WTC11 (cell line): ENCODE data around the gene TSEN2. TPM values are rescaled to one million over a fixed set of nuclear protein-coding genes. Genes with fewer than 3 reads are reported as not detected.

Experiments
- ATAC-seq: fragments of 200-7000 bp; cut with Tn5 transposase; 2 replicates; pipeline ENCODE4 v1.10.0; 2021; ENCODE audit warnings: mild to moderate bottlenecking, moderate library complexity
- CTCF ChIA-PET: fragments of 300-600 bp; sonication (Branson Sonifier 250); formaldehyde crosslinking; loops from one replicate; lab custom pipeline; 2021; ENCODE audit warnings: antibody characterized with exemption; lab: Charles Lee
- POLR2A ChIA-PET: fragments of 350-600 bp; sonication (Branson Sonifier 250); formaldehyde crosslinking; loops from one replicate; lab custom pipeline; 2021; ENCODE audit warnings: antibody characterized with exemption; lab: Charles Lee
- DNase-seq: peaks from one replicate; pipeline ENCODE4 v3.0.0; 2021; ENCODE audit warnings: low spot score
- H3K27ac Mint-ChIP-seq: 2 replicates; pipeline ENCODE4 v1.8.0; 2021; ENCODE audit warnings: mixed read lengths
- H3K27me3 Mint-ChIP-seq: 2 replicates; pipeline ENCODE4 v1.8.0; 2021; ENCODE audit warnings: low read depth, mild to moderate bottlenecking, moderate library complexity, mixed read lengths
- H3K36me3 Mint-ChIP-seq: 2 replicates; pipeline ENCODE4 v1.8.0; 2021; ENCODE audit warnings: mixed read lengths
- H3K4me1 Mint-ChIP-seq: 2 replicates; pipeline ENCODE4 v1.8.0; 2022; ENCODE audit warnings: mixed read lengths
- H3K4me3 Mint-ChIP-seq: 2 replicates; pipeline ENCODE4 v1.8.0; 2021; ENCODE audit warnings: mild to moderate bottlenecking, moderate library complexity, mixed read lengths
- H3K9me3 Mint-ChIP-seq: 2 replicates; pipeline ENCODE4 v1.8.0; 2021; ENCODE audit warnings: mixed read lengths
- ESRRA ChIP-seq: sonication (generic); formaldehyde crosslinking; IDR thresholded peaks from 2 replicates; pipeline ENCODE4 v1.8.1; 2022; ENCODE audit warnings: mild to moderate bottlenecking, missing genetic modification reagents, borderline replicate concordance
- FOXJ3 ChIP-seq: sonication (generic); formaldehyde crosslinking; IDR thresholded peaks from 2 replicates; pipeline ENCODE4 v1.9.0; 2021; ENCODE audit warnings: missing genetic modification reagents, mild to moderate bottlenecking, borderline replicate concordance
- GABPB1 ChIP-seq: sonication (generic); formaldehyde crosslinking; IDR thresholded peaks from 2 replicates; pipeline ENCODE4 v1.8.1; 2023; ENCODE audit warnings: mild to moderate bottlenecking, missing genetic modification reagents
- MAX ChIP-seq: sonication (generic); formaldehyde crosslinking; IDR thresholded peaks from 2 replicates; pipeline ENCODE4 v1.8.0; 2022; ENCODE audit warnings: mild to moderate bottlenecking, missing genetic modification reagents
- NFE2L1 ChIP-seq: sonication (generic); formaldehyde crosslinking; IDR thresholded peaks from 2 replicates; pipeline ENCODE4 v1.8.1; 2023; ENCODE audit warnings: missing genetic modification reagents
- OVOL2 ChIP-seq: fragments of 250-450 bp; sonication (Bioruptor Pico); IDR thresholded peaks from 2 replicates; pipeline ENCODE4 v1.9.0; 2021; ENCODE audit warnings: mild to moderate bottlenecking, borderline replicate concordance
- RELA ChIP-seq: sonication (generic); formaldehyde crosslinking; IDR thresholded peaks from 2 replicates; pipeline ENCODE4 v1.8.1; 2022; ENCODE audit warnings: missing genetic modification reagents, mild to moderate bottlenecking, borderline replicate concordance
- SOX15 ChIP-seq: fragments of 250-450 bp; sonication (Bioruptor Pico); IDR thresholded peaks from 2 replicates; pipeline ENCODE4 v1.9.0; 2021; ENCODE audit warnings: mild to moderate bottlenecking
- ZBTB43 ChIP-seq: sonication (generic); formaldehyde crosslinking; IDR thresholded peaks from 2 replicates; pipeline ENCODE4 v1.8.1; 2023; ENCODE audit warnings: mild to moderate bottlenecking, missing genetic modification reagents
- ZMAT4 ChIP-seq: fragments of 250-450 bp; sonication (Bioruptor Pico); IDR thresholded peaks from 2 replicates; pipeline ENCODE4 v1.9.0; 2021; ENCODE audit warnings: mild to moderate bottlenecking
- ZNF281 ChIP-seq: sonication (generic); formaldehyde crosslinking; IDR thresholded peaks from 2 replicates; pipeline ENCODE4 v1.8.0; 2023; ENCODE audit warnings: mild to moderate bottlenecking, missing genetic modification reagents
- ZNF423 ChIP-seq: fragments of 250-450 bp; sonication (Bioruptor Pico); IDR thresholded peaks from 2 replicates; pipeline ENCODE4 v2.1.2; 2022; ENCODE audit warnings: mild to moderate bottlenecking, moderate library complexity
- total RNA-seq: library from RNA; stranded (reverse); gene quantifications from 3 replicates; pipeline ENCODE4 v1.2.3, GENCODE V29; 2021
- TF ChIP-seq, protein P1 (sequence below): sonication (generic); formaldehyde crosslinking; conservative IDR thresholded peaks from 2 replicates; pipeline ENCODE4 v1.8.1; 2022; ENCODE audit warnings: mild to moderate bottlenecking, missing genetic modification reagents
- TF ChIP-seq, protein P2 (sequence below): sonication (generic); formaldehyde crosslinking; IDR thresholded peaks from 2 replicates; pipeline ENCODE4 v1.8.1; 2023; ENCODE audit warnings: mild to moderate bottlenecking, missing genetic modification reagents, borderline replicate concordance
- TF ChIP-seq, protein P3 (sequence below): sonication (generic); formaldehyde crosslinking; IDR thresholded peaks from 2 replicates; pipeline ENCODE4 v1.8.1; 2022; ENCODE audit warnings: mild to moderate bottlenecking, moderate library complexity, missing genetic modification reagents
- TF ChIP-seq, protein P4 (sequence below): fragments of 200-600 bp; IDR thresholded peaks from 2 replicates; pipeline ENCODE4 v1.8.0; 2022; ENCODE audit warnings: antibody characterized with exemption
- TF ChIP-seq, protein P5 (sequence below): sonication (generic); formaldehyde crosslinking; IDR thresholded peaks from 2 replicates; pipeline ENCODE4 v1.8.1; 2023; ENCODE audit warnings: mild to moderate bottlenecking, missing genetic modification reagents, moderate library complexity
- TF ChIP-seq, protein P6 (sequence below): sonication (generic); formaldehyde crosslinking; IDR thresholded peaks from 2 replicates; pipeline ENCODE4 v1.8.1; 2022; ENCODE audit warnings: low read depth, missing genetic modification reagents, borderline replicate concordance

Gene TSEN2
- total RNA-seq, 1 experiment from 2014 or later = 21.1 TPM

- H3K9me3 Mint-ChIP-seq = no peaks in the 10 kb centered on the region
- ATAC-seq = no peak
- TF ChIP-seq, protein P1, sequence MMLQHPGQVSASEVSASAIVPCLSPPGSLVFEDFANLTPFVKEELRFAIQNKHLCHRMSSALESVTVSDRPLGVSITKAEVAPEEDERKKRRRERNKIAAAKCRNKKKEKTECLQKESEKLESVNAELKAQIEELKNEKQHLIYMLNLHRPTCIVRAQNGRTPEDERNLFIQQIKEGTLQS (CRISPR knock-in tag) = no peak
- TF ChIP-seq ZMAT4 (CRISPR knock-in tag) = no peak
- TF ChIP-seq, protein P2, sequence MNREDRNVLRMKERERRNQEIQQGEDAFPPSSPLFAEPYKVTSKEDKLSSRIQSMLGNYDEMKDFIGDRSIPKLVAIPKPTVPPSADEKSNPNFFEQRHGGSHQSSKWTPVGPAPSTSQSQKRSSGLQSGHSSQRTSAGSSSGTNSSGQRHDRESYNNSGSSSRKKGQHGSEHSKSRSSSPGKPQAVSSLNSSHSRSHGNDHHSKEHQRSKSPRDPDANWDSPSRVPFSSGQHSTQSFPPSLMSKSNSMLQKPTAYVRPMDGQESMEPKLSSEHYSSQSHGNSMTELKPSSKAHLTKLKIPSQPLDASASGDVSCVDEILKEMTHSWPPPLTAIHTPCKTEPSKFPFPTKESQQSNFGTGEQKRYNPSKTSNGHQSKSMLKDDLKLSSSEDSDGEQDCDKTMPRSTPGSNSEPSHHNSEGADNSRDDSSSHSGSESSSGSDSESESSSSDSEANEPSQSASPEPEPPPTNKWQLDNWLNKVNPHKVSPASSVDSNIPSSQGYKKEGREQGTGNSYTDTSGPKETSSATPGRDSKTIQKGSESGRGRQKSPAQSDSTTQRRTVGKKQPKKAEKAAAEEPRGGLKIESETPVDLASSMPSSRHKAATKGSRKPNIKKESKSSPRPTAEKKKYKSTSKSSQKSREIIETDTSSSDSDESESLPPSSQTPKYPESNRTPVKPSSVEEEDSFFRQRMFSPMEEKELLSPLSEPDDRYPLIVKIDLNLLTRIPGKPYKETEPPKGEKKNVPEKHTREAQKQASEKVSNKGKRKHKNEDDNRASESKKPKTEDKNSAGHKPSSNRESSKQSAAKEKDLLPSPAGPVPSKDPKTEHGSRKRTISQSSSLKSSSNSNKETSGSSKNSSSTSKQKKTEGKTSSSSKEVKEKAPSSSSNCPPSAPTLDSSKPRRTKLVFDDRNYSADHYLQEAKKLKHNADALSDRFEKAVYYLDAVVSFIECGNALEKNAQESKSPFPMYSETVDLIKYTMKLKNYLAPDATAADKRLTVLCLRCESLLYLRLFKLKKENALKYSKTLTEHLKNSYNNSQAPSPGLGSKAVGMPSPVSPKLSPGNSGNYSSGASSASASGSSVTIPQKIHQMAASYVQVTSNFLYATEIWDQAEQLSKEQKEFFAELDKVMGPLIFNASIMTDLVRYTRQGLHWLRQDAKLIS (CRISPR knock-in tag) = no peak
- no peak for TF ChIP-seq SOX15 (CRISPR knock-in tag)
- TF ChIP-seq ZNF281 (CRISPR knock-in tag) = no peak
- no peak for TF ChIP-seq GABPB1 (CRISPR knock-in tag)
- TF ChIP-seq, protein P3, sequence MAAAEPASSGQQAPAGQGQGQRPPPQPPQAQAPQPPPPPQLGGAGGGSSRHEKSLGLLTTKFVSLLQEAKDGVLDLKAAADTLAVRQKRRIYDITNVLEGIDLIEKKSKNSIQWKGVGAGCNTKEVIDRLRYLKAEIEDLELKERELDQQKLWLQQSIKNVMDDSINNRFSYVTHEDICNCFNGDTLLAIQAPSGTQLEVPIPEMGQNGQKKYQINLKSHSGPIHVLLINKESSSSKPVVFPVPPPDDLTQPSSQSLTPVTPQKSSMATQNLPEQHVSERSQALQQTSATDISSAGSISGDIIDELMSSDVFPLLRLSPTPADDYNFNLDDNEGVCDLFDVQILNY (CRISPR knock-in tag) = no peak
- TF ChIP-seq, protein P4, sequence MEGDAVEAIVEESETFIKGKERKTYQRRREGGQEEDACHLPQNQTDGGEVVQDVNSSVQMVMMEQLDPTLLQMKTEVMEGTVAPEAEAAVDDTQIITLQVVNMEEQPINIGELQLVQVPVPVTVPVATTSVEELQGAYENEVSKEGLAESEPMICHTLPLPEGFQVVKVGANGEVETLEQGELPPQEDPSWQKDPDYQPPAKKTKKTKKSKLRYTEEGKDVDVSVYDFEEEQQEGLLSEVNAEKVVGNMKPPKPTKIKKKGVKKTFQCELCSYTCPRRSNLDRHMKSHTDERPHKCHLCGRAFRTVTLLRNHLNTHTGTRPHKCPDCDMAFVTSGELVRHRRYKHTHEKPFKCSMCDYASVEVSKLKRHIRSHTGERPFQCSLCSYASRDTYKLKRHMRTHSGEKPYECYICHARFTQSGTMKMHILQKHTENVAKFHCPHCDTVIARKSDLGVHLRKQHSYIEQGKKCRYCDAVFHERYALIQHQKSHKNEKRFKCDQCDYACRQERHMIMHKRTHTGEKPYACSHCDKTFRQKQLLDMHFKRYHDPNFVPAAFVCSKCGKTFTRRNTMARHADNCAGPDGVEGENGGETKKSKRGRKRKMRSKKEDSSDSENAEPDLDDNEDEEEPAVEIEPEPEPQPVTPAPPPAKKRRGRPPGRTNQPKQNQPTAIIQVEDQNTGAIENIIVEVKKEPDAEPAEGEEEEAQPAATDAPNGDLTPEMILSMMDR = no peak
- no peak for TF ChIP-seq MAX (CRISPR knock-in tag)
- TF ChIP-seq, protein P5, sequence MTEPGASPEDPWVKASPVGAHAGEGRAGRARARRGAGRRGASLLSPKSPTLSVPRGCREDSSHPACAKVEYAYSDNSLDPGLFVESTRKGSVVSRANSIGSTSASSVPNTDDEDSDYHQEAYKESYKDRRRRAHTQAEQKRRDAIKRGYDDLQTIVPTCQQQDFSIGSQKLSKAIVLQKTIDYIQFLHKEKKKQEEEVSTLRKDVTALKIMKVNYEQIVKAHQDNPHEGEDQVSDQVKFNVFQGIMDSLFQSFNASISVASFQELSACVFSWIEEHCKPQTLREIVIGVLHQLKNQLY (CRISPR knock-in tag) = no peak
- no peak for TF ChIP-seq ESRRA
- no peak for TF ChIP-seq RELA
- TF ChIP-seq, all 79 proteins: peak for 0
- ChIA-PET CTCF (no interaction called here), POLR2A (no interaction called here)
- no peak overlapping the region for H3K27ac Mint-ChIP-seq
- H3K27me3 Mint-ChIP-seq = no peaks in the 10 kb centered on the region
- peaks cover 32% of the 10 kb centered on the region for H3K36me3 Mint-ChIP-seq
- no peak for DNase-seq
- no peak overlapping the region for H3K4me3 Mint-ChIP-seq
- H3K4me1 Mint-ChIP-seq = no peaks in the 10 kb centered on the region
Measured at GRCh38 chr3:12527757-12528143, 43.5 kb downstream of the TSEN2 start.

- ATAC-seq = no peak
- POLR2A ChIA-PET = no interaction called here
- Mint-ChIP-seq H3K4me3 (no peak overlapping the region), H3K27ac (no peak overlapping the region), H3K9me3 (no peaks in the 10 kb centered on the region), H3K4me1 (no peaks in the 10 kb centered on the region), H3K36me3 (peaks cover 23% of the 10 kb centered on the region), H3K27me3 (no peaks in the 10 kb centered on the region)
- DNase-seq = no peak
- CTCF ChIA-PET = no interaction called here
- TF ChIP-seq ZNF423 = no peak
- TF ChIP-seq, protein P6, sequence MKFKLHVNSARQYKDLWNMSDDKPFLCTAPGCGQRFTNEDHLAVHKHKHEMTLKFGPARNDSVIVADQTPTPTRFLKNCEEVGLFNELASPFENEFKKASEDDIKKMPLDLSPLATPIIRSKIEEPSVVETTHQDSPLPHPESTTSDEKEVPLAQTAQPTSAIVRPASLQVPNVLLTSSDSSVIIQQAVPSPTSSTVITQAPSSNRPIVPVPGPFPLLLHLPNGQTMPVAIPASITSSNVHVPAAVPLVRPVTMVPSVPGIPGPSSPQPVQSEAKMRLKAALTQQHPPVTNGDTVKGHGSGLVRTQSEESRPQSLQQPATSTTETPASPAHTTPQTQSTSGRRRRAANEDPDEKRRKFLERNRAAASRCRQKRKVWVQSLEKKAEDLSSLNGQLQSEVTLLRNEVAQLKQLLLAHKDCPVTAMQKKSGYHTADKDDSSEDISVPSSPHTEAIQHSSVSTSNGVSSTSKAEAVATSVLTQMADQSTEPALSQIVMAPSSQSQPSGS = no peak
- no peak for TF ChIP-seq NFE2L1 (CRISPR knock-in tag)
- TF ChIP-seq ZBTB43 (CRISPR knock-in tag) = no peak
- no peak for TF ChIP-seq OVOL2 (CRISPR knock-in tag)
- TF ChIP-seq FOXJ3 (CRISPR knock-in tag) = no peak
- TF ChIP-seq, protein P4 = no peak
Measured at GRCh38 chr3:12532182-12532581, 47.9 kb downstream of the TSEN2 start.
